GM21737 (cell line): Measurements from ENCODE around the gene STAT3.
"Not testable (repeated sequence)": the region's sequence is repeated elsewhere in the genome, so short reads cannot be mapped to it uniquely, and the experiment has no call there.

Source experiments
- ATAC-seq: cut with Tn5 transposase; IDR thresholded peaks from one replicate; pipeline ENCODE4 v1.9.1; 2021; ENCODE audit warnings: mild to moderate bottlenecking, moderate library complexity; ENCODE audit not compliant: unreplicated experiment

STAT3 gene

DNA sequence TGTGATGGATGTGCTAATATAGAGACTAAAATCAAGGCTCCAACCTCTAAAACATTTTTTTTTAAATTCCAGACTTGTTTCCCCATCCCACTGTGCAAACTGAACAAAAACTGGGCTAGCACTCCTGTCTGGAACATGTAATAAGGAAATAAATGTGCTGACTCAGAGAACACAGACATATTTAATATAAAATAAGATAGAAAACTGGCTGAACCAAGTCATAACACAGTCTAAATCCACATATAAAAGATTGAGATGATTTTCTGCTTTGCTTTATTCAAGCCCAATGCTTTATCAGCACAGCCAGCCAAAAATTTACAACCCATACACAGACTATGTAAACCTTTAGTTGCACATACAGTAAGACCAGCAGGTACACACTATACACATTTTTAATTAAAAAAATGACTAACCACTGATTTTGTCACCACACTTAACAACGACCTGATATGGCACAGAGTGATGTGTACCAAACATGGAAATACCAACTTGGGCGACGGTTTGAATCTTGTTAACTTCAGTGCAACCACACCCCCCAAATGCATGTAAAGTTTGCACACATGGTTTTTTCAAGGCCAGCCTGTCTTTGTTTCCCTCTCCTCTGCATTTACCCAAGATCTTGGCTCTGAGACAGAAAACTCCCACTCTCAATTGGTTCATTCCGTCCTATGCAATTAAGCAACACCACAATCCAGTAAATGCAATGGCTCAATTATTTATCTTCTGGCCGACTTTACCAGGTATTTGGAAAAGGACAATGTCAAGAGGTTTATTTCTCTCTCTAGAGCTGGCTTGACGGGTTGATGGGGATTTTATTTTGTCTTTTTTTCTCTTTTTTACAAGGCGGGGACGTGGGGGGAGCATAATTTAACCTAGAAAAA lies 1.2 kb downstream of the STAT3 start:
- ATAC-seq, result no peak

- ATAC-seq, result no peak
Measured at GRCh38 chr17:42381898-42382297, 6.3 kb downstream of the STAT3 start.

- ATAC-seq, result no peak
Measured at GRCh38 chr17:42380935-42381334, 7.3 kb downstream of the STAT3 start.

DNA sequence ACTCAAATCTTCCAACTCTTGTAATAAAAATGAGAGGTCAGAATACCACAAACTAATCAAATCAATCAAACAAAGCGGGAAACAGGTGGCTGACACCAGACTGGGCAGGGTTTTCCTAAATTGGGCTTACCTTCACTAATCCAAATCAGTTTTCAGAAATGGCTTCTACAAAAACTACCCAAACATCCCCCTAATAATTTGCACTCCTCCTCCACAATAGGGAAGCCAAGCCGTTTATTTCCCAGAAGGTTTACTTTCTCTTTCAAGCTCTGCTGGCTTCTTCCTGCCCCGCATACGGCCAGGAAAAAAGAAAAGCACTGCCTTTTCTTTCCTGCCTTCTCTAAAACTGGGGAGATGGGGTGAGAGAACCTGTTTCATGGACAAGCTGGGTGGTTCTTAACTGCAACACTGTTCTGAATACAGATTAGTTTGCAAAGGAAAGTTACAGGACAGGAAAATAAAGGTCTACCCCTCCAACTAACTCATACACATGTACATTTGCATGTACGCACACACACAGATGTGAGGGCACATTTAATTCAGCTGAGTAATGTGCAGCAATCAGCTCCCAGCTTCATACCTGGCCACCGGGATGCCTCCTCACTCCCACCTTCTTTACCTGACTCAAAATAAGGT lies 9.2 kb downstream of the STAT3 start:
- ATAC-seq, result no peak

GRCh38 chr17:42378359-42378958 lies 9.8 kb downstream of the STAT3 start:
- no peak for ATAC-seq

GRCh38 chr17:42373896-42374295 lies 14.3 kb downstream of the STAT3 start:
- no peak for ATAC-seq

DNA sequence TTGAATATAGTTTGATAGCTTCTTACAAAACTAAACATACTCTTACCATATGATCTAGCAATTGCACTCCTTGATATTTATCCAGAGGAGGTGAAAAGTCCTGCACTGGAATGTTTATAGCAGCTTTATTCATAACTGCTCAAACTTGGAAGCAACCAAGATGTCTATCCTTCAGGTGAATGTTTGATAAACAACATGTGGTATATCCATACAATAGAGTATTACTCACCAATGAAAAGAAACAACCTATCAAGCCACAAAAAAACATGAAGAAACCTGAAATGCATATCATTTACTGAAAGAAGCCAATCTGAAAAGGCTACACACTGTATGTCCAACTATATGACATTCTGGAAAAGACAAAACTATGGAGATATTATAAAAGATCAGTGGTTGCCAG lies 16.1 kb downstream of the STAT3 start:
- no peak for ATAC-seq

GRCh38 chr17:42368797-42369561 lies 19.3 kb downstream of the STAT3 start:
- not testable (repeated sequence) for ATAC-seq

GRCh38 chr17:42368310-42368709 lies 19.9 kb downstream of the STAT3 start:
- not testable (repeated sequence) for ATAC-seq

GRCh38 chr17:42366176-42367023 lies 21.8 kb downstream of the STAT3 start:
- not testable (repeated sequence) for ATAC-seq

GRCh38 chr17:42365136-42365535 lies 23.1 kb downstream of the STAT3 start:
- no peak for ATAC-seq

- ATAC-seq, result no peak
Measured at GRCh38 chr17:42363767-42364585, 24.3 kb downstream of the STAT3 start.

GRCh38 chr17:42363231-42363630 lies 25.0 kb downstream of the STAT3 start:
- ATAC-seq, result no peak

DNA sequence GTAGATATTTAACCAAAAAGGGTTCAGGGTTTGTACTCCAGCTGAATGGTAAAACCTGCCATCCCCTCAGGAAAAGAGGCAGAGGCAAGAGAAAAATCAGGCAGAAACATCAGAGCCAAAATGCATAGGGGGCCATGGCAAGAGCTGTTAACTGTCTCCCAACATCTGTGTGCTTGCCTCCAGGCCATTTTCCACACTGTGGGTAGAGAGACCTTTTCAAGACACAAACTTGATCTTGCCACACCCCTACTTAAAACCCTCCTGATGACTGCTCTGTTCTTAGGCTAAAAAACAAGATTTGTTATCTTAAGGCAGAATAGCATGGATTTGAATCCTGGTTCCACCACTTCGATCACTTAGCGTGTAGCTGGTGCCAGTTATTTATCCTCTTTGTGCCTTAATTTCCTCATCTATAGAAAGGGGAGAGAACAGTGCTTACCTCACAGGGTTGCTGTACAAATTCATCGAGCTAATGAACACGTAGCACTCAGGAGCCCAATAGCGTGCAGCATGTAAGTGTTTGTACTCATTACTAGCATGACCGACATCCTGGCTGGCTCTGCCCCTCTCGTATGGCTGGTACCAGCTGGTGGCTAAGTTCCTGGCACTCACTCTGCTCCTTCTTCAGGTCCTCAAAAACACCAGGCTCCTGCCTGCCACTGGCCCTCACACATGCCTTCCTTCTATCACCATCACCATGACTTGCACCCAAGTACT lies 25.8 kb downstream of the STAT3 start:
- no peak for ATAC-seq

GRCh38 chr17:42361781-42362186 lies 26.5 kb downstream of the STAT3 start:
- ATAC-seq, result no peak

DNA sequence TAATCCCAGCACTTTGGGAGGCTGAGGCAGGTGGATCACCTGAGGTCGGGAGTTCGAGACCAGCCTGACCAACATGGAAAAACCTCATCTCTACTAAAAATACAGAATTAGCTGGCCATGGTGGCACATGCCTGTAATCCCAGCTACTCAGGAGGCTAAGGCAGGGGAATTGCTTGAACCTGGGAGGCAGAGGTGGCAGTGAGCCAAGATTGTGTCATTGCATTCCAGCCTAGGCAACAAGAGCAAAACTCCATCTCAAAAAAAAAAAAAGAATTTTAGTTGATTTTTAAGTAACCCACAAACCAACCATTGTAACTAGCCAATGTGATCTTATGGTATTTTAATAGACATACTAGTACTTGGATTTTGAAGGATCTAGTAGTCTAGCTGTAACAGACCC lies 27.9 kb downstream of the STAT3 start:
- ATAC-seq, result not testable (repeated sequence)

DNA sequence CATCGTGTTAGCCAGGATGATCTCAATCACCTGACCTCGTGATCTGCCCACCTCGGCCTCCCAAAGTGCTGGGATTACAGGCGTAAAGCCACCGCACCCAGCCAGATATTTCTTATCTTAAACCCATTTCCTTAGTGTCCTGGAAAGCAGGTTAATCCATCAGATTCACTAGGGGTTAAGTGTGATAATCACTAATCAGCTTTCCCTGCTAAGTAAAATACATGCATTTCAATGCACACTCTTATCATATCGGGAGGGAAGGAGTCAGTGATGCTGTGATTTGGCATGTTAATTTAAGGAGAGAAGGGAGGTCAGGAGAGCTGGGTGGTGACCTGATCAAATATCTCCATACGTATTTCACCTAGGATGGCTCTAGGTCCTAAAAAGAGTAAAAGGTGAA lies 29.1 kb downstream of the STAT3 start:
- no peak for ATAC-seq

- no peak for ATAC-seq
Measured at GRCh38 chr17:42358434-42358833, 29.8 kb downstream of the STAT3 start.
